ENCODE data around the gene MIXL1.

Gene MIXL1

DNA sequence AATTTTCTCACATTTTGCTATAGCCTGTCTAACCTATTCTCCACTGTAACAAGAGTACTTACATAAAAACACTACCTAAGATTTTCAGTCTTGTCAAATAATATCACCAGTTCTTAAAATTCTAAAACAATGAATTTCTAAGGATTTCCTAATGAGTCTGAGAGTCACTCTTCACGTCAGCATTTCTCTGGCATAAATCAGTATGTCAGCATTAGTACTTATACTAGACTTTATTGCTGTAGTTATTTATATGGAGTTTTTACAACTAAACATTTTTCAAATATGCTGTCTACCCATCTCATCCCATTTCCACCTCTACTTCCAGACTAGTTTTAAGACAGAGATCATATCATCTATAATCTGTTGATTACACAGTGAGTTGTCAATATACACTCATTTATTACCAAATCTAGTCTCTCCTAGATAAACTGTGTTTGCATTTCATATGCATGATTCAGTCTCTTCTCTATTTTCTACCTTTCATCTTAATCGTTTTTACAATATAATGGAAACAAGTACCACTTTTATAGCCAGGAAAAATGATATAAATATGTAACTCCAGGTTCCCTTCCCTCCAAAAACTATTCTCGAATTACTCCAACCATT lies 52.7 kb downstream of the MIXL1 start:
- Histone ChIP-seq H3K27me3 (ENCODE audit: insufficient read depth, low read depth, severe bottlenecking) (no peaks in the 10 kb centered on the region), H3K9me3 (ENCODE audit: severe bottlenecking) (no peaks in the 10 kb centered on the region), H3K36me3 (no peaks in the 10 kb centered on the region), H3K27ac (no peak overlapping the region), H3K4me3 (ENCODE audit: low read depth, low read length) (no peak overlapping the region)
- TF ChIP-seq, protein P1, sequence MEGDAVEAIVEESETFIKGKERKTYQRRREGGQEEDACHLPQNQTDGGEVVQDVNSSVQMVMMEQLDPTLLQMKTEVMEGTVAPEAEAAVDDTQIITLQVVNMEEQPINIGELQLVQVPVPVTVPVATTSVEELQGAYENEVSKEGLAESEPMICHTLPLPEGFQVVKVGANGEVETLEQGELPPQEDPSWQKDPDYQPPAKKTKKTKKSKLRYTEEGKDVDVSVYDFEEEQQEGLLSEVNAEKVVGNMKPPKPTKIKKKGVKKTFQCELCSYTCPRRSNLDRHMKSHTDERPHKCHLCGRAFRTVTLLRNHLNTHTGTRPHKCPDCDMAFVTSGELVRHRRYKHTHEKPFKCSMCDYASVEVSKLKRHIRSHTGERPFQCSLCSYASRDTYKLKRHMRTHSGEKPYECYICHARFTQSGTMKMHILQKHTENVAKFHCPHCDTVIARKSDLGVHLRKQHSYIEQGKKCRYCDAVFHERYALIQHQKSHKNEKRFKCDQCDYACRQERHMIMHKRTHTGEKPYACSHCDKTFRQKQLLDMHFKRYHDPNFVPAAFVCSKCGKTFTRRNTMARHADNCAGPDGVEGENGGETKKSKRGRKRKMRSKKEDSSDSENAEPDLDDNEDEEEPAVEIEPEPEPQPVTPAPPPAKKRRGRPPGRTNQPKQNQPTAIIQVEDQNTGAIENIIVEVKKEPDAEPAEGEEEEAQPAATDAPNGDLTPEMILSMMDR (IDR thresholded peaks at IDR 0.05; ENCODE audit: low read depth, low read length): no peak
- no peak for DNase-seq

Data from WERI-Rb-1 (cell line).